ENCODE data around the gene FZD8. TPM values are rescaled to one million over a fixed set of nuclear protein-coding genes. Genes with fewer than 3 reads are reported as not detected.

FZD8 gene
- total RNA-seq, 1 experiment from 2014 or later, result 13.8 TPM

DNA sequence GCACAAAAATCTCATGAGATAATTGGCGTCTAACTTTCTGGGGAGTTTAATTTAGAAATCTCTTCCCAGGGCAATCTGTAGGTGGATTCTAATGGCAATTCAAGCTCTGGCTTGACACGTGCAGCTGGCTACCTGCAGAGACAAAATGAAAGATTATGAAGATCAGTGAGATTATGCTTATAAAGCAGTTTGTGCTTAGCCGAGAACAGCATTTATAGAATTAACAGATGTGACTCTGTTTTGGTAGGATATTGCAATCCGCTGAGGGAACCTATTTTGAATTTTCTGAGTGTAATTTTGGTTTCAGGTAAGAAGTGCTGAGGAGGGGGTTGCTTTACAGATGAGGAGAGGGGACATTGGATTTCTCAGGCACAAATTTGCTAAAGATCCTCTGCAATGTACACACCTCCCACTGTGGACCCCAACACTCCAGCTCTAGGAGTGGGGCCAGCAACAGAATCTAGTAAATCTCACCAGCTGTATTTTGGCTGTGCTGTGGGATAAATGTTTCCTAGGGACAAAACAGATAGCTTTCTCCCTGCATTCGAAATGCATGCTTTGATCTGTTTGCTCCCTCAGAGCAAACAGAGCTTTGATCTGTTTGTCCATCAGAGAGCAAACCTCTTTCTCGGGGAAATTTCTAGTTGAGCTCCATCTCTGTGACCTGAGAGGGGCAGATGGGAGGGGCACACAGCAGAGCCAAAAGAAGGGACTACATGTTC lies 29.6 kb downstream of the FZD8 start:
- Histone ChIP-seq H3K79me1 (ENCODE audit: insufficient read depth, low read depth, low read length, poor library complexity, severe bottlenecking) (no peaks in the 10 kb centered on the region), H3K9ac (ENCODE audit: extremely low read depth, insufficient read length, low read length) (no peak overlapping the region), H2AK5ac (ENCODE audit: insufficient read length, low read length) (no peak overlapping the region), H3K9me3 (ENCODE audit: control insufficient read depth, low read depth, low read length) (no peaks in the 10 kb centered on the region), H3K18ac (ENCODE audit: insufficient read length, low read depth, low read length) (no peak overlapping the region), H3K27me3 (ENCODE audit: insufficient read depth, low read length) (no peaks in the 10 kb centered on the region; the same call in 1 of the 2 replicates), H3K23me2 (ENCODE audit: insufficient read length, low read depth, low read length, poor library complexity, severe bottlenecking) (no peaks in the 10 kb centered on the region), H3K14ac (ENCODE audit: insufficient read depth, low read length) (no peak overlapping the region), H2BK15ac (ENCODE audit: low read depth, low read length) (no peak overlapping the region), H3K4me1 (ENCODE audit: insufficient read depth, low read length) (no peaks in the 10 kb centered on the region), H4K5ac (ENCODE audit: insufficient read length, low read depth, low read length) (no peak overlapping the region), H3K4ac (ENCODE audit: low read depth, low read length) (no peak overlapping the region), H4K91ac (ENCODE audit: insufficient read length, low read depth, low read length) (no peak overlapping the region), H4K8ac (replicated peaks; ENCODE audit: insufficient read length, low read depth, low read length) (no peak overlapping the region), H3K23ac (ENCODE audit: insufficient read length, low read depth, low read length) (no peak overlapping the region), H3T11ph (ENCODE audit: low read length) (no peak overlapping the region), H2BK120ac (ENCODE audit: low read depth, low read length, poor library complexity, severe bottlenecking) (no peak overlapping the region), H2BK20ac (ENCODE audit: low read depth, low read length, poor library complexity, severe bottlenecking) (no peak overlapping the region), H4K20me1 (ENCODE audit: control insufficient read depth, insufficient read depth, insufficient read length) (no peaks in the 10 kb centered on the region), H3K4me2 (ENCODE audit: insufficient read depth, insufficient read length, low read length) (no peak overlapping the region), H3K56ac (ENCODE audit: insufficient read length, low read depth, low read length) (no peak overlapping the region), H2AFZ (ENCODE audit: low read length) (no peak overlapping the region), H3K79me2 (ENCODE audit: insufficient read depth, low read length) (no peaks in the 10 kb centered on the region), H2BK5ac (ENCODE audit: insufficient read length, low read length) (no peak overlapping the region), H3K27ac (ENCODE audit: insufficient read length, low read depth, low read length) (no peak overlapping the region), H2BK12ac (ENCODE audit: insufficient read length, low read depth, low read length) (no peak overlapping the region)
- Mint-ChIP-seq H3K4me1 (peaks cover 3 to 5% of the 10 kb centered on the region in 2 experiments; a peak in 3 of 4 replicates), H3K27ac (no peak overlapping the region), H3K4me3 (no peak overlapping the region), H3K27me3 (ENCODE audit: low read depth) (no peaks in the 10 kb centered on the region), H3K36me3 (ENCODE audit: insufficient read depth in 1 of 3, low read depth in 3 of 3) (peaks cover 7 to 11% (median 11%) of the 10 kb centered on the region in 3 experiments), H3K9me3 (peaks cover 14 to 15% of the 10 kb centered on the region in 2 experiments)
- no CpG with 5 or more reads among the region's 6 CpGs for WGBS (ENCODE audit: extremely low coverage, insufficient read length, low lambda C conversion rate)
- TF ChIP-seq, protein P1, sequence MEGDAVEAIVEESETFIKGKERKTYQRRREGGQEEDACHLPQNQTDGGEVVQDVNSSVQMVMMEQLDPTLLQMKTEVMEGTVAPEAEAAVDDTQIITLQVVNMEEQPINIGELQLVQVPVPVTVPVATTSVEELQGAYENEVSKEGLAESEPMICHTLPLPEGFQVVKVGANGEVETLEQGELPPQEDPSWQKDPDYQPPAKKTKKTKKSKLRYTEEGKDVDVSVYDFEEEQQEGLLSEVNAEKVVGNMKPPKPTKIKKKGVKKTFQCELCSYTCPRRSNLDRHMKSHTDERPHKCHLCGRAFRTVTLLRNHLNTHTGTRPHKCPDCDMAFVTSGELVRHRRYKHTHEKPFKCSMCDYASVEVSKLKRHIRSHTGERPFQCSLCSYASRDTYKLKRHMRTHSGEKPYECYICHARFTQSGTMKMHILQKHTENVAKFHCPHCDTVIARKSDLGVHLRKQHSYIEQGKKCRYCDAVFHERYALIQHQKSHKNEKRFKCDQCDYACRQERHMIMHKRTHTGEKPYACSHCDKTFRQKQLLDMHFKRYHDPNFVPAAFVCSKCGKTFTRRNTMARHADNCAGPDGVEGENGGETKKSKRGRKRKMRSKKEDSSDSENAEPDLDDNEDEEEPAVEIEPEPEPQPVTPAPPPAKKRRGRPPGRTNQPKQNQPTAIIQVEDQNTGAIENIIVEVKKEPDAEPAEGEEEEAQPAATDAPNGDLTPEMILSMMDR (conservative IDR thresholded peaks at IDR 0.05), result no peak
- no peak for DNase-seq

Measured in H9 (cell line).